SK-N-SH treated with all-trans-retinoic acid at 6 μM for 48 hours (cell line): ENCODE measurements around the gene SMYD3.

ENCODE experiments used
- ATAC-seq: fragments of 200-7000 bp; cut with Tn5 transposase; 3 replicates; pipeline ENCODE4 v1.9.1; 2020; ENCODE audit warnings: mild to moderate bottlenecking, moderate library complexity
- ARNTL ChIP-seq: fragments of 450-650 bp; formaldehyde crosslinking; IDR thresholded peaks from 2 replicates; pipeline ENCODE4 v1.5.0; 2020; ENCODE audit warnings: low read depth, mild to moderate bottlenecking, moderate library complexity, borderline replicate concordance
- BACH2 ChIP-seq: fragments of 250-450 bp; sonication (Bioruptor Pico); IDR thresholded peaks from 2 replicates; pipeline ENCODE4 v1.9.0; 2021; ENCODE audit warnings: mild to moderate bottlenecking, borderline replicate concordance
- CREB5 ChIP-seq: fragments of 250-450 bp; sonication (Bioruptor Pico); IDR thresholded peaks from 2 replicates; pipeline ENCODE4 v1.5.1; 2020; ENCODE audit warnings: low read depth, mild to moderate bottlenecking, moderate library complexity
- CSDC2 ChIP-seq: fragments of 250-450 bp; sonication (Bioruptor Pico); IDR thresholded peaks from 2 replicates; pipeline ENCODE4 v1.5.0; 2020; ENCODE audit warnings: mild to moderate bottlenecking, moderate library complexity
- CSRNP3 ChIP-seq: fragments of 250-450 bp; sonication (Bioruptor Pico); IDR thresholded peaks from 2 replicates; pipeline ENCODE4 v1.5.1; 2021; ENCODE audit warnings: mild to moderate bottlenecking, moderate library complexity
- ESRRG ChIP-seq: fragments of 250-450 bp; sonication (Bioruptor Pico); IDR thresholded peaks from 2 replicates; pipeline ENCODE4 v1.6.1; 2021; ENCODE audit warnings: mild to moderate bottlenecking
- GLIS3 ChIP-seq: fragments of 250-450 bp; sonication (Bioruptor Pico); IDR thresholded peaks from 2 replicates; pipeline ENCODE4 v1.5.0; 2020; ENCODE audit warnings: mild to moderate bottlenecking, moderate library complexity
- ISL1 ChIP-seq: fragments of 250-450 bp; sonication (Bioruptor Pico); IDR thresholded peaks from 2 replicates; pipeline ENCODE4 v2.1.2; 2022; ENCODE audit warnings: mild to moderate bottlenecking, moderate library complexity
- OSR1 ChIP-seq: fragments of 250-450 bp; sonication (Bioruptor Pico); IDR thresholded peaks from 2 replicates; pipeline ENCODE4 v1.8.0; 2022; ENCODE audit warnings: moderate library complexity, mild to moderate bottlenecking, inconsistent platforms
- RARB ChIP-seq: fragments of 250-450 bp; sonication (Bioruptor Pico); IDR thresholded peaks from 2 replicates; pipeline ENCODE4 v1.8.0; 2021; ENCODE audit warnings: mild to moderate bottlenecking, moderate library complexity
- SNAI2 ChIP-seq: fragments of 250-450 bp; sonication (Bioruptor Pico); IDR thresholded peaks from 2 replicates; pipeline ENCODE4 v1.5.0; 2020; ENCODE audit warnings: mild to moderate bottlenecking, moderate library complexity
- TCF4 ChIP-seq: fragments of 250-450 bp; sonication (Bioruptor Pico); IDR thresholded peaks from 2 replicates; pipeline ENCODE4 v1.8.0; 2021; ENCODE audit warnings: mild to moderate bottlenecking, moderate library complexity, borderline replicate concordance
- TOX ChIP-seq: fragments of 250-450 bp; sonication (Bioruptor Pico); IDR thresholded peaks from 2 replicates; pipeline ENCODE4 v1.8.0; 2021; ENCODE audit warnings: mild to moderate bottlenecking, moderate library complexity, borderline replicate concordance
- TSHZ2 ChIP-seq: fragments of 250-450 bp; sonication (Bioruptor Pico); IDR thresholded peaks from 2 replicates; pipeline ENCODE4 v1.5.0; 2020; ENCODE audit warnings: mild to moderate bottlenecking, moderate library complexity
- ZC3H10 ChIP-seq: fragments of 250-450 bp; sonication (Bioruptor Pico); IDR thresholded peaks from 2 replicates; pipeline ENCODE4 v1.5.1; 2021; ENCODE audit warnings: mild to moderate bottlenecking, moderate library complexity
- ZFP3 ChIP-seq: fragments of 250-450 bp; sonication (Bioruptor Pico); IDR thresholded peaks from 2 replicates; pipeline ENCODE4 v1.5.0; 2020; ENCODE audit warnings: mild to moderate bottlenecking, moderate library complexity
- ZFP30 ChIP-seq: fragments of 450-650 bp; formaldehyde crosslinking; IDR thresholded peaks from 2 replicates; pipeline ENCODE4 v1.5.0; 2022; ENCODE audit warnings: mild to moderate bottlenecking, moderate library complexity
- ZNF565 ChIP-seq: fragments of 450-650 bp; formaldehyde crosslinking; conservative IDR thresholded peaks from 2 replicates; pipeline ENCODE4 v1.5.0; 2020; ENCODE audit warnings: low read depth, mild to moderate bottlenecking, moderate library complexity
- ZNF70 ChIP-seq: fragments of 450-650 bp; formaldehyde crosslinking; IDR thresholded peaks from 2 replicates; pipeline ENCODE4 v1.5.0; 2020; ENCODE audit warnings: mild to moderate bottlenecking, moderate library complexity
- ZNF8 ChIP-seq: fragments of 450-650 bp; formaldehyde crosslinking; IDR thresholded peaks from 2 replicates; pipeline ENCODE4 v1.5.0; 2020; ENCODE audit warnings: mild to moderate bottlenecking, moderate library complexity
- TF ChIP-seq, protein P1 (sequence below): fragments of 250-450 bp; sonication (Bioruptor Pico); IDR thresholded peaks from 2 replicates; pipeline ENCODE4 v1.8.0; 2021; ENCODE audit warnings: low read depth, mild to moderate bottlenecking, moderate library complexity, borderline replicate concordance

Gene SMYD3

DNA sequence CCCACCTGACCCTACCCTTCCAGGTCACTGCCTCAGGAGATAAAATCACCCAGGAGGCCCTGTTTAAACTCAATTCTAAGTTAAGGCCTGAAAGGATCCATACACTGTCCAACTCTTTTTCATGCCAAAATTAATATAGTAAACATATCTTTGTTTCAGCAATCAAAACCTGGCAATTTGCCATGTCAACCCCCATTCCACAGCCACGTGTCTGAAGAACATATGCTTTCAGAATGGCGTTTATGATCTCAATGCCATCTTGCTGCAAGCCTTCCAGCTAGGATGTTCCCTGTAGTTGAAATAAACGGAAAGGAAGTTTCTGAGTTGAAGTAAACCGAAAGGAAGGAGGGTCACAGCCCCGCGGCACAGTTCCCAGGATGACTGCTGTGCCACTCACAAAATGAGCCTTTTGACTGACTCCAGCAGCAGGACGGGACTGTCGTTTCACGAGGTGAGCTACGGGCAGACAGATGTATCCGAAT is 472.0 kb downstream of the SMYD3 start:
- TF ChIP-seq CREB5 (no peak), ESRRG (no peak), ARNTL (CRISPR knock-in tag) (no peak), ISL1 (no peak), SNAI2 (CRISPR knock-in tag) (no peak), ZNF70 (CRISPR knock-in tag) (no peak), CSDC2 (CRISPR knock-in tag) (no peak), RARB (CRISPR knock-in tag) (no peak), ZNF565 (no peak), OSR1 (no peak), CSRNP3 (CRISPR knock-in tag) (no peak), GLIS3 (no peak), ZNF8 (CRISPR knock-in tag) (no peak), TSHZ2 (CRISPR knock-in tag) (no peak), ZFP3 (no peak), ZFP30 (CRISPR knock-in tag) (no peak), TCF4 (CRISPR knock-in tag) (no peak; the same call in 1 of the 2 replicates), BACH2 (CRISPR knock-in tag) (no peak), ZC3H10 (CRISPR knock-in tag) (no peak)
- TF ChIP-seq, protein P1, sequence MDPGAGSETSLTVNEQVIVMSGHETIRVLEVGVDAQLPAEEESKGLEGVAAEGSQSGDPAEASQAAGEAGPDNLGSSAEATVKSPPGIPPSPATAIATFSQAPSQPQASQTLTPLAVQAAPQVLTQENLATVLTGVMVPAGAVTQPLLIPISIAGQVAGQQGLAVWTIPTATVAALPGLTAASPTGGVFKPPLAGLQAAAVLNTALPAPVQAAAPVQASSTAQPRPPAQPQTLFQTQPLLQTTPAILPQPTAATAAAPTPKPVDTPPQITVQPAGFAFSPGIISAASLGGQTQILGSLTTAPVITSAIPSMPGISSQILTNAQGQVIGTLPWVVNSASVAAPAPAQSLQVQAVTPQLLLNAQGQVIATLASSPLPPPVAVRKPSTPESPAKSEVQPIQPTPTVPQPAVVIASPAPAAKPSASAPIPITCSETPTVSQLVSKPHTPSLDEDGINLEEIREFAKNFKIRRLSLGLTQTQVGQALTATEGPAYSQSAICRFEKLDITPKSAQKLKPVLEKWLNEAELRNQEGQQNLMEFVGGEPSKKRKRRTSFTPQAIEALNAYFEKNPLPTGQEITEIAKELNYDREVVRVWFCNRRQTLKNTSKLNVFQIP (CRISPR knock-in tag) = no peak
- ATAC-seq = peak; percentile 77

DNA sequence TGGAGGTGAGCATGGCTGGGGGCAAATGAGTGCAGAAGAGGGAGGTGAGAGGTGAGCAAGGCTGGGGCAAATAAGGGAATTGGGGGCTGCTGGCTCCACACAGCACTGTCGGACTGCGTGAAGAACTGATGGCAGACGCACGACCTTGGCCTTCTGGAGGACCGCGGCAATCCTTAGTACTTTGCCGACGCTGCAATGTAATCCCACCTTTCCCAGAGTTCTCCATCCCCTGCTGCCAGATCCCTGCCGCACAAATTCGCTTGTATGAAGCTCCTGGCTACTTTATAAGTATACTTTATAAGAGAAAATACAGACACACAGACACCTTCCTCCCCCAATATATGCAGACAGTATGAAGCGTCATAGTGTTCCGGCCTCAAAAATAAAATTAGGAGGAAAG is 472.4 kb downstream of the SMYD3 start:
- peak; percentile 12; the same call in 2 of the 3 replicates for ATAC-seq
- TF ChIP-seq OSR1 = no peak
- no peak for TF ChIP-seq TCF4 (CRISPR knock-in tag)
- TF ChIP-seq TSHZ2 (CRISPR knock-in tag) = no peak
- TF ChIP-seq, protein P1 (CRISPR knock-in tag) = no peak
- no peak for TF ChIP-seq ARNTL (CRISPR knock-in tag)
- no peak for TF ChIP-seq ZC3H10 (CRISPR knock-in tag)
- TF ChIP-seq TOX (CRISPR knock-in tag) = no peak
- no peak for TF ChIP-seq ESRRG
- TF ChIP-seq BACH2 (CRISPR knock-in tag) = no peak
- no peak for TF ChIP-seq ZNF70 (CRISPR knock-in tag)
- TF ChIP-seq ZNF565 = no peak
- no peak for TF ChIP-seq CSDC2 (CRISPR knock-in tag)
- no peak for TF ChIP-seq RARB (CRISPR knock-in tag)
- no peak for TF ChIP-seq ZNF8 (CRISPR knock-in tag)
- TF ChIP-seq CSRNP3 (CRISPR knock-in tag) = no peak
- TF ChIP-seq, all 23 proteins: peak for 0
